Heart left ventricle (tissue), 16 donors: ENCODE measurements around the gene STX12. TPM values are rescaled to one million over a fixed set of nuclear protein-coding genes. Genes with fewer than 3 reads are reported as not detected.
"Not testable (repeated sequence)": the region's sequence is repeated elsewhere in the genome, so short reads cannot be mapped to it uniquely, and the experiment has no call there.

Experiments used
- ATAC-seq, 4 donors: fragments of 200-7000 bp; cut with Tn5 transposase; one replicate each; pipeline ENCODE4 v1.9.1; 2020 to 2022; ENCODE audit warnings: moderate library complexity in 4 of 4, mild to moderate bottlenecking in 3 of 4, moderate number of reproducible peaks in 1 of 4
- DNase-seq, 5 donors: peaks; one replicate each; pipeline ENCODE4 v3.0.0-alpha.2; 2020
- H3K27ac ChIP-seq, 12 donors: fragments of 200-600 bp; sonication (generic) in 4 of 12; one replicate each; pipeline versions ENCODE4 v1.5.0 to v1.8.0; 2016 to 2022; ENCODE audit warnings: mild to moderate bottlenecking in 2 of 12
- H3K27me3 ChIP-seq, 9 donors: fragments of 200-600 bp; sonication (generic) in 2 of 9; one replicate each; pipeline versions ENCODE4 v1.5.1 to v1.8.0; 2016 to 2022; ENCODE audit warnings: mild to moderate bottlenecking in 3 of 9
- H3K36me3 ChIP-seq, 9 donors: fragments of 200-600 bp; sonication (generic) in 2 of 9; one replicate each; pipeline versions ENCODE4 v1.5.0 to v1.8.0; 2018 to 2022; ENCODE audit warnings: mild to moderate bottlenecking in 2 of 9
- H3K4me1 ChIP-seq, 12 donors: fragments of 200-600 bp; sonication (generic) in 4 of 12; one replicate each; pipeline versions ENCODE4 v1.5.0 to v1.8.0; 2016 to 2022; ENCODE audit warnings: mild to moderate bottlenecking in 3 of 12
- H3K4me3 ChIP-seq, 12 donors: fragments of 200-600 bp; sonication (generic) in 4 of 12; one replicate each; pipeline versions ENCODE4 v1.5.0 to v1.8.0; 2017 to 2022; ENCODE audit warnings: mild to moderate bottlenecking in 9 of 12, moderate library complexity in 4 of 12
- H3K9me3 ChIP-seq, 12 donors: fragments of 200-600 bp; sonication (generic) in 4 of 12; one replicate each; pipeline versions ENCODE4 v1.5.0 to v1.8.0; 2016 to 2022; ENCODE audit warnings: mild to moderate bottlenecking in 1 of 12
- CTCF ChIP-seq, 12 donors: fragments of 200-600 bp; sonication (generic) in 4 of 12; IDR thresholded peaks; one replicate each; pipeline versions ENCODE4 v1.5.0 to v1.8.0; 2018 to 2022; ENCODE audit warnings: antibody characterized with exemption in 12 of 12, mild to moderate bottlenecking in 5 of 12
- POLR2A ChIP-seq, 2 donors: fragments of 450-650 bp; IDR thresholded peaks; one replicate each; pipeline ENCODE4 v1.6.1; 2017; ENCODE audit warnings: antibody characterized with exemption in 2 of 2, mild to moderate bottlenecking in 2 of 2, moderate library complexity in 2 of 2
- WGBS, 4 donors: extraction: QIAGEN DNeasy Blood & Tissue Kit in 2 of 4; methylation state at CpG; one replicate each; pipeline versions ENCODE4 v1.1.5 to v1.1.7; 2013 to 2018; 5-methylcytosine and 5-hydroxymethylcytosine counted together
- intact Hi-C, 10 donors: fragments of 100-400 bp; cut with DNase I; formaldehyde crosslinking; loops; one replicate each; pipeline versions ENCODE4 v1.11.1 to v1.14.2; 2022
- polyA plus RNA-seq, 2 donors: library from polyadenylated mRNA; stranded (reverse); fragments of 200-250 nt; gene quantifications; one replicate each; pipeline ENCODE4 v1.2.3, GENCODE V29; 2013
- total RNA-seq, 9 donors: library from RNA; depleted of rRNA in 2 of 9; stranded (reverse); fragments of >200 nt in 2 of 9; fragmentation: NEBNext Ultra II Directional in 3 of 9; extraction: Animal tissue kit (Norgen Biotek cat#: 25700) in 3 of 9; gene quantifications; one replicate each; pipeline versions ENCODE4 v1.1.0 to v1.2.4, GENCODE V29; 2016 to 2023
- donor health status: ischemic (EF 13 %, LVEDD 7.1; RV severe dilation, severe dysfunction).
- donor health status: healthy with polysubstance abuse.
- donor health status: DM: no; HTN: yes; CAD: no.
- donor health status: DM: no; HTN: no; CAD: no.
- donor health status: ischemic (EF 25% LVEDD 6.9; RV normal size, moderate dysfunction).
- donor health status: ischemic (EF 25% LVEDD 5.7; RV mildly dilated, moderate dysfunction).
- donor health status: healthy.
- donor health status: DM: yes; HTN: yes; CAD: no.
- donor health status: ischemic (EF 35%, LVEDD 5.7; RV mildly dilated, moderate dysfunction).
- donor health status: nonischemic (EF 11% LVEDD 7.7; RV severe dilation, severe dysfunction).
- donor health status: DM: yes; HTN: yes; CAD: no.
- donor health status: PGD.
- donor health status: ischemic (EF 29% LVEDD 5.4; RV normal size, mild dysfunction).
- donor health status: nonischemic (EF 23%, LVEDD 6.1; RV moderate dilation, normal function).

Gene STX12
- total and polyA plus RNA-seq, 11 donors: 10.7 to 46.8 (median 26.5) TPM

GRCh38 chr1:27835501-27835900 lies 62.5 kb downstream of the STX12 start:
- DNase-seq (no peak), ATAC-seq (no peak)
- no peak for TF ChIP-seq POLR2A (IDR thresholded peaks at IDR 0.05)
- TF ChIP-seq CTCF (IDR thresholded peaks at IDR 0.05): no peak
- Histone ChIP-seq H3K9me3 (no peaks in the 10 kb centered on the region), H3K27me3 (no peaks in the 10 kb centered on the region), H3K4me1 (peaks cover 8 to 28% (median 17%) of the 10 kb centered on the region in 12 donors), H3K27ac (no peak overlapping the region), H3K36me3 (peaks cover 0 to 65% (median 51%) of the 10 kb centered on the region in 9 donors), H3K4me3 (no peak overlapping the region)
- 85 to 94% (median 90%) methylated on average over 1 of the region's 1 CpG for WGBS, 4 donors
- intact Hi-C loops: no loop called here

- ATAC-seq (no peak), DNase-seq (no peak)
- Histone ChIP-seq H3K4me1 (no peaks in the 10 kb centered on the region), H3K36me3 (peaks cover 5 to 70% (median 68%) of the 10 kb centered on the region in 9 donors), H3K27me3 (no peaks in the 10 kb centered on the region), H3K9me3 (no peaks in the 10 kb centered on the region), H3K27ac (no peak overlapping the region), H3K4me3 (no peak overlapping the region)
- WGBS, 4 donors: 94 to 98% (median 98%) methylated on average over 7 of the region's 7 CpGs
- TF ChIP-seq POLR2A (IDR thresholded peaks at IDR 0.05): no peak
- TF ChIP-seq CTCF (IDR thresholded peaks at IDR 0.05): no peak
- intact Hi-C loops: loop anchor here in 2 of 10 donors (10.0 kb wide), 2 partner anchors 125 to 355 kb away; no protein-coding TSS in a partner anchor
Measured at GRCh38 chr1:27849951-27850350, 76.9 kb downstream of the STX12 start.

GRCh38 chr1:27855085-27855484 lies 82.1 kb downstream of the STX12 start:
- 89 to 92% (median 91%) methylated on average over 6 of the region's 6 CpGs for WGBS, 4 donors
- H3K27ac ChIP-seq: no peak overlapping the region
- intact Hi-C loops: loop anchor here in 6 of 10 donors (5.0 to 10.0 kb wide), 4 partner anchors 120 to 352 kb away; no protein-coding TSS in a partner anchor
- H3K36me3 ChIP-seq: peaks cover 0 to 18% (median 17%) of the 10 kb centered on the region in 9 donors
- no peaks in the 10 kb centered on the region for H3K27me3 ChIP-seq
- no peak for ATAC-seq
- DNase-seq: no peak
- H3K4me1 ChIP-seq: peaks cover 0 to 16% (median 3%) of the 10 kb centered on the region in 12 donors
- TF ChIP-seq CTCF (IDR thresholded peaks at IDR 0.05) (no peak), POLR2A (IDR thresholded peaks at IDR 0.05) (no peak)
- no peaks in the 10 kb centered on the region for H3K9me3 ChIP-seq
- no peak overlapping the region for H3K4me3 ChIP-seq

- intact Hi-C loops: loop anchor here in 6 of 10 donors (5.0 to 10.0 kb wide), 4 partner anchors 118 to 351 kb away; no protein-coding TSS in a partner anchor
- Histone ChIP-seq H3K4me1 (peaks cover 0 to 20% (median 3%) of the 10 kb centered on the region in 12 donors), H3K9me3 (no peaks in the 10 kb centered on the region), H3K27ac (no peak overlapping the region), H3K4me3 (no peak overlapping the region), H3K36me3 (peaks cover 0 to 2% (median under 1%) of the 10 kb centered on the region in 9 donors), H3K27me3 (no peaks in the 10 kb centered on the region)
- ATAC-seq (no peak), DNase-seq (no peak)
- TF ChIP-seq CTCF (IDR thresholded peaks at IDR 0.05) (no peak), POLR2A (IDR thresholded peaks at IDR 0.05) (no peak)
- 70 to 74% (median 71%) methylated on average over 10 to 12 of the region's 12 CpGs for WGBS, 4 donors
Measured at GRCh38 chr1:27856561-27857343, 83.7 kb downstream of the STX12 start.

GRCh38 chr1:27857552-27857951 lies 84.5 kb downstream of the STX12 start:
- H3K4me3 ChIP-seq, H3K36me3 ChIP-seq, H3K27me3 ChIP-seq, DNase-seq, ATAC-seq, H3K9me3 ChIP-seq, H3K27ac ChIP-seq: not testable (repeated sequence)
- WGBS, 4 donors: 80 to 88% (median 82%) methylated on average over 11 of the region's 11 CpGs
- H3K4me1 ChIP-seq: peaks cover 0 to 28% (median 3%) of the 10 kb centered on the region in 12 donors
- intact Hi-C loops: loop anchor here in 6 of 10 donors (5.0 to 10.0 kb wide), 4 partner anchors 117 to 350 kb away; no protein-coding TSS in a partner anchor
